Endodermal cell (in vitro differentiated cells): ENCODE measurements around the gene PCDHA1. TPM values are rescaled to one million over a fixed set of nuclear protein-coding genes. Genes with fewer than 3 reads are reported as not detected.
A peak's percentile ranks its signal among the peaks of the same experiment; 100 is the strongest.

Source experiments
- DNase-seq: peaks from one replicate; pipeline ENCODE4 v3.0.0-alpha.2; 2017
- H3K27ac ChIP-seq: 2 replicates; pipeline ENCODE4 v1.5.1; 2013; ENCODE audit warnings: mild to moderate bottlenecking, low read depth, low read length, moderate library complexity
- H3K27me3 ChIP-seq: 2 replicates; pipeline ENCODE4 v1.6.1; 2013; ENCODE audit warnings: mild to moderate bottlenecking, low read length, moderate library complexity; ENCODE audit not compliant: insufficient read depth, control insufficient read depth, poor library complexity, severe bottlenecking
- H3K36me3 ChIP-seq: 2 replicates; pipeline ENCODE4 v1.7.0; 2013; ENCODE audit warnings: mild to moderate bottlenecking, low read length, moderate library complexity; ENCODE audit not compliant: control insufficient read depth, insufficient read depth
- H3K4me1 ChIP-seq: one replicate; pipeline ENCODE4 v1.7.0; 2013; ENCODE audit warnings: low read length; ENCODE audit not compliant: control insufficient read depth, insufficient read depth
- H3K4me3 ChIP-seq: 2 replicates; pipeline ENCODE4 v1.5.1; 2013; ENCODE audit warnings: mild to moderate bottlenecking, low read length, moderate library complexity
- H3K9ac ChIP-seq: 2 replicates; pipeline ENCODE4 v1.6.1; 2013; ENCODE audit warnings: mild to moderate bottlenecking, low read length, moderate library complexity; ENCODE audit not compliant: poor library complexity, severe bottlenecking; ENCODE audit errors: extremely low read depth
- H3K9me3 ChIP-seq: 2 replicates; pipeline ENCODE4 v1.6.1; 2013; ENCODE audit warnings: mild to moderate bottlenecking, low read length, moderate library complexity; ENCODE audit not compliant: control insufficient read depth
- H3K27ac Mint-ChIP-seq: 2 replicates; pipeline ENCODE4 v1.8.0; 2020; ENCODE audit warnings: mixed read lengths
- H3K27me3 Mint-ChIP-seq: 2 replicates; pipeline ENCODE4 v1.8.0; 2021; ENCODE audit warnings: mild to moderate bottlenecking, mixed read lengths; ENCODE audit not compliant: insufficient read depth
- H3K36me3 Mint-ChIP-seq: 2 replicates; pipeline ENCODE4 v1.8.0; 2020; ENCODE audit warnings: low read depth, mixed read lengths
- H3K4me1 Mint-ChIP-seq: 2 replicates; pipeline ENCODE4 v1.8.0; 2020; ENCODE audit warnings: mixed read lengths
- H3K4me3 Mint-ChIP-seq: 2 replicates; pipeline ENCODE4 v1.8.0; 2020; ENCODE audit warnings: mild to moderate bottlenecking, moderate library complexity, mixed read lengths
- H3K9me3 Mint-ChIP-seq: 2 replicates; pipeline ENCODE4 v1.8.0; 2020; ENCODE audit warnings: mild to moderate bottlenecking, mixed read lengths
- CTCF ChIP-seq: fragments of 200-600 bp; sonication (generic); conservative IDR thresholded peaks from 2 replicates; pipeline ENCODE4 v1.5.0; 2021; ENCODE audit warnings: antibody characterized with exemption, mild to moderate bottlenecking
- WGBS, 2 experiments: methylation state at CpG; one replicate each; pipeline versions ENCODE4 v1.1.5 to v1.1.7; 2013; ENCODE audit warnings: missing lambda C conversion rate in 2 of 2, mixed read lengths in 1 of 2; ENCODE audit not compliant: insufficient coverage in 1 of 2, insufficient read length in 1 of 2; 5-methylcytosine and 5-hydroxymethylcytosine counted together
- total RNA-seq, 2 donors: library from RNA; stranded (reverse); fragmentation: NEBNext Ultra II Directional in 1 of 2; extraction: Animal tissue kit (Norgen Biotek cat#: 25700) in 1 of 2; gene quantifications; 2 replicates in 1 of 2; 3 replicates in 1 of 2; pipeline ENCODE4 v1.2.1, GENCODE V29; 2021

The PCDHA1 gene
- total RNA-seq, 2 donors from 2014 or later: 0.18 to 2.9 TPM

DNA sequence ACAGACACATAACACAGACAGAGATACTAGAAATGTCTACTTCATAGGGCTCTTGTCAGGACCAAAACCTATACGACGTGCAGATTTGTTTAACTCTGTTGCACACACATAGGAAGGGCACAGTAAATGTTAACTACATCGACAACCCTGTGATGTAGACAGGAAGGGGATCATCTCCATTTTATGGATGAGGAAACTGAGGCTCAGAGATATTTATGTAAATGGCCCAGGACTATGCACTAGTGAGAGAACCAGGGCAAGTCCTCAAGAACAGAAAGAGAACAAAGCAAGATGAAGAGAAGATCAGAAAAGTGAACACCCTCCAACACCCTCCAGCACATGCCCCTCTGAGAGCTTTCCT, 216.6 kb downstream of the PCDHA1 start:
- peak overlapping the region; percentile 63 for H3K4me3 Mint-ChIP-seq
- H3K27ac Mint-ChIP-seq: peak overlapping the region; percentile 27
- 42 to 53% methylated on average over 3 of the region's 3 CpGs for WGBS, 2 experiments
- no peaks in the 10 kb centered on the region for H3K9me3 Mint-ChIP-seq
- peaks cover 7% of the 10 kb centered on the region for H3K4me1 ChIP-seq
- H3K36me3 ChIP-seq: no peaks in the 10 kb centered on the region
- DNase-seq: no peak
- H3K9me3 ChIP-seq: no peaks in the 10 kb centered on the region
- H3K4me1 Mint-ChIP-seq: peaks cover 42% of the 10 kb centered on the region
- TF ChIP-seq CTCF: no peak
- H3K9ac ChIP-seq: no peak overlapping the region
- H3K27me3 Mint-ChIP-seq: no peaks in the 10 kb centered on the region
- H3K27ac ChIP-seq: no peak overlapping the region
- H3K4me3 ChIP-seq: no peak overlapping the region
- H3K27me3 ChIP-seq: no peaks in the 10 kb centered on the region
- peaks cover 3% of the 10 kb centered on the region for H3K36me3 Mint-ChIP-seq

GRCh38 chr5:141003031-141003430, 217.1 kb downstream of the PCDHA1 start:
- Mint-ChIP-seq H3K27me3 (no peaks in the 10 kb centered on the region), H3K36me3 (peaks cover 3% of the 10 kb centered on the region), H3K4me1 (peaks cover 42% of the 10 kb centered on the region), H3K9me3 (no peaks in the 10 kb centered on the region), H3K4me3 (no peak overlapping the region), H3K27ac (no peak overlapping the region)
- H3K27me3 ChIP-seq: no peaks in the 10 kb centered on the region
- peaks cover 7% of the 10 kb centered on the region for H3K4me1 ChIP-seq
- no peaks in the 10 kb centered on the region for H3K36me3 ChIP-seq
- H3K4me3 ChIP-seq: no peak overlapping the region
- H3K27ac ChIP-seq: no peak overlapping the region
- no peak overlapping the region for H3K9ac ChIP-seq
- no peak for TF ChIP-seq CTCF
- DNase-seq: no peak
- 81 to 95% methylated on average over 3 of the region's 3 CpGs for WGBS, 2 experiments
- no peaks in the 10 kb centered on the region for H3K9me3 ChIP-seq

- Mint-ChIP-seq H3K4me1 (peaks cover 42% of the 10 kb centered on the region), H3K9me3 (no peaks in the 10 kb centered on the region), H3K27ac (peak overlapping the region; percentile 93), H3K36me3 (peaks cover 3% of the 10 kb centered on the region), H3K27me3 (no peaks in the 10 kb centered on the region), H3K4me3 (no peak overlapping the region)
- H3K9ac ChIP-seq: peak overlapping the region; percentile 27
- TF ChIP-seq CTCF: no peak
- H3K27ac ChIP-seq: peak overlapping the region; percentile 6
- WGBS, 2 experiments: 13 to 34% methylated on average over 1 to 4 of the region's 4 CpGs
- peaks cover 7% of the 10 kb centered on the region for H3K4me1 ChIP-seq
- no peaks in the 10 kb centered on the region for H3K9me3 ChIP-seq
- H3K27me3 ChIP-seq: no peaks in the 10 kb centered on the region
- peak; percentile 91 for DNase-seq
- peak overlapping the region; percentile 59 for H3K4me3 ChIP-seq
- no peaks in the 10 kb centered on the region for H3K36me3 ChIP-seq
Measured at GRCh38 chr5:141003791-141004611, 218.1 kb downstream of the PCDHA1 start.
